ENCODE data around the gene NELFB. TPM values are rescaled to one million over a fixed set of nuclear protein-coding genes. Genes with fewer than 3 reads are reported as not detected.

The NELFB gene
- 25.1 to 40.2 TPM (median 35.0 TPM) in 3 replicates for polyA plus RNA-seq
- 11.6 TPM for polyA plus RNA-seq (2011; ENCODE audit: low read depth)
- polyA plus RNA-seq (2011; cell fraction: cytosol; rRNA removed) = 29.8 and 55.0 TPM in 2 replicates
- 36.6 and 50.0 TPM in 2 replicates for polyA plus RNA-seq (2011; cell fraction: nucleus; rRNA removed)
- 40.6 and 53.2 TPM in 2 replicates for polyA plus RNA-seq (2012; ENCODE audit: low replicate concordance)
- polyA minus RNA-seq = 35.7 to 44.2 TPM (median 43.6 TPM) in 3 replicates
- 75.4 TPM for polyA minus RNA-seq (2011; cell fraction: cytosol; rRNA and poly(A)+ RNA removed)
- 33.1 and 37.6 TPM in 2 replicates for polyA minus RNA-seq (2011; cell fraction: nucleus; rRNA and poly(A)+ RNA removed)

GRCh38 chr9:137254624-137255447 is at the start of gene NELFB:
Gene NELFB, plus strand, starts transcription at chr9:137255327.
- Histone ChIP-seq H3K9me1 (ENCODE audit: control insufficient read depth, extremely low read depth, insufficient read depth, low read length) (no peaks in the 10 kb centered on the region), H3K9ac (ENCODE audit: control insufficient read depth, extremely low read depth, insufficient read depth, low read length) (peak within 1 kb of the TSS; percentile 83), H3K4me1 (ENCODE audit: control insufficient read depth, extremely low read depth, insufficient read depth, low read length) (peaks cover 15% of the 10 kb centered on the region), H3K36me3 (ENCODE audit: control insufficient read depth in 2 of 2, extremely low read depth in 1 of 2, insufficient read depth in 2 of 2, low read length in 2 of 2) (peaks cover 8 to 22% of the 10 kb centered on the region in 2 experiments), H3K79me2 (ENCODE audit: control insufficient read depth, insufficient read depth, low read length) (peaks cover 26% of the 10 kb centered on the region), H3K9me3 (ENCODE audit: control insufficient read depth, low read depth, low read length) (no peaks in the 10 kb centered on the region), H3K27ac (ENCODE audit: control insufficient read depth, insufficient read depth, low read length) (peak within 1 kb of the TSS; percentile 58), H2AFZ (ENCODE audit: control insufficient read depth, low read length) (peak within 1 kb of the TSS; percentile 95), H3K27me3 (ENCODE audit: control insufficient read depth, extremely low read depth, insufficient read depth, low read length) (no peaks in the 10 kb centered on the region), H3K4me2 (ENCODE audit: control insufficient read depth, extremely low read depth, insufficient read depth, low read depth, low read length) (peak within 1 kb of the TSS; percentile 93), H4K20me1 (ENCODE audit: control insufficient read depth, extremely low read depth, insufficient read depth, low read length) (no peaks in the 10 kb centered on the region), H3K4me3 (ENCODE audit: control insufficient read depth in 2 of 3, extremely low read depth in 1 of 3, insufficient read depth in 2 of 3, low read depth in 1 of 3, low read length in 3 of 3) (peak within 1 kb of the TSS; percentile 81 to 97 (median 84))
- dilution Hi-C loops (cut with MboI; ENCODE audit: extremely low pct_ligation_motif_present, low sequenced_read_pairs) = no loop called here
- TF ChIP-seq CTCF (optimal IDR thresholded peaks at IDR 0.05 in 1 of 3, IDR thresholded peaks at IDR 0.05 in 1 of 3, conservative IDR thresholded peaks at IDR 0.05 in 1 of 3; ENCODE audit: extremely low read depth in 1 of 3, insufficient read depth in 2 of 3, low read length in 3 of 3) (peak in 1 of 3 experiments; percentile 10), EZH2 (IDR thresholded peaks at IDR 0.05; ENCODE audit: low read length) (no peak)
- DNase-seq (ENCODE audit: low read depth, low spot score) (no peak), FAIRE-seq (no peak)

- TF ChIP-seq CTCF (optimal IDR thresholded peaks at IDR 0.05 in 1 of 3, IDR thresholded peaks at IDR 0.05 in 1 of 3, conservative IDR thresholded peaks at IDR 0.05 in 1 of 3; ENCODE audit: extremely low read depth in 1 of 3, insufficient read depth in 2 of 3, low read length in 3 of 3) (no peak), EZH2 (IDR thresholded peaks at IDR 0.05; ENCODE audit: low read length) (no peak)
- Histone ChIP-seq H3K9me3 (ENCODE audit: control insufficient read depth, low read depth, low read length) (no peaks in the 10 kb centered on the region), H3K79me2 (ENCODE audit: control insufficient read depth, insufficient read depth, low read length) (peaks cover 51% of the 10 kb centered on the region), H2AFZ (ENCODE audit: control insufficient read depth, low read length) (no peak overlapping the region), H3K4me1 (ENCODE audit: control insufficient read depth, extremely low read depth, insufficient read depth, low read length) (peaks cover 24% of the 10 kb centered on the region), H3K9ac (ENCODE audit: control insufficient read depth, extremely low read depth, insufficient read depth, low read length) (peak overlapping the region; percentile 93), H3K27me3 (ENCODE audit: control insufficient read depth, extremely low read depth, insufficient read depth, low read length) (no peaks in the 10 kb centered on the region), H3K36me3 (ENCODE audit: control insufficient read depth in 2 of 2, extremely low read depth in 1 of 2, insufficient read depth in 2 of 2, low read length in 2 of 2) (peaks cover 5 to 11% of the 10 kb centered on the region in 2 experiments), H3K27ac (ENCODE audit: control insufficient read depth, insufficient read depth, low read length) (peak overlapping the region; percentile 83), H3K9me1 (ENCODE audit: control insufficient read depth, extremely low read depth, insufficient read depth, low read length) (no peaks in the 10 kb centered on the region), H4K20me1 (ENCODE audit: control insufficient read depth, extremely low read depth, insufficient read depth, low read length) (no peaks in the 10 kb centered on the region), H3K4me3 (ENCODE audit: control insufficient read depth in 2 of 3, extremely low read depth in 1 of 3, insufficient read depth in 2 of 3, low read depth in 1 of 3, low read length in 3 of 3) (peak overlapping the region; percentile 93 to 97 (median 96)), H3K4me2 (ENCODE audit: control insufficient read depth, extremely low read depth, insufficient read depth, low read depth, low read length) (peak overlapping the region; percentile 100)
- dilution Hi-C loops (cut with MboI; ENCODE audit: extremely low pct_ligation_motif_present, low sequenced_read_pairs) = no loop called here
- no peak for FAIRE-seq
- DNase-seq (ENCODE audit: low read depth, low spot score) = no peak
Measured at GRCh38 chr9:137206602-137207001, 48.5 kb upstream of the NELFB start.
